Hepatic stellate cell (primary cell): ENCODE measurements around the gene FAM20C.

ENCODE experiments used
- DNase-seq: peaks from one replicate; pipeline ENCODE4 v3.0.0; 2011; ENCODE audit warnings: low spot score

FAM20C gene

GRCh38 chr7:245574-246295, 53.4 kb downstream of the FAM20C start:
- no peak for DNase-seq

- DNase-seq, result no peak
Observed at GRCh38 chr7:246451-246850, 54.1 kb downstream of the FAM20C start.

DNA sequence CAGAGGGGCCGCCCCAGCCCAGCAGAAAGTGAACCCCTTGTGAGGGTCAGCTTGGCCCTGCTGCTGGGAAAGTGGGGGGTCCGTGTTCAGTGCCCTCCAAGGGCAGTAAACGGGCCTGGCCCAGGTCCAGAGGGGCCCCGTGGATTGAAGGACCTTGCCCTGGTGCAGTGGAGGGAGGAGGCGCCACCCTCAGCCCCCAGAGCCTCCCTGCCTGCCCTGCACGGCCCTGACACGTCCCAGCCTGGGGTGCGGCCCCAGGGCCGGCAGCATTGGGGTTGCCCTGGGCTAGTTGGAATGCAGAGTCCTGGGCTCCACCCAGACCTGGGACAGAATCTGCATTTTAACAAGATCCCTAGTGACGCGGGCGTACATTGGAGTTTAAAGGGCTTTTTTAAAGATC, 54.8 kb downstream of the FAM20C start:
- DNase-seq, result no peak

DNA sequence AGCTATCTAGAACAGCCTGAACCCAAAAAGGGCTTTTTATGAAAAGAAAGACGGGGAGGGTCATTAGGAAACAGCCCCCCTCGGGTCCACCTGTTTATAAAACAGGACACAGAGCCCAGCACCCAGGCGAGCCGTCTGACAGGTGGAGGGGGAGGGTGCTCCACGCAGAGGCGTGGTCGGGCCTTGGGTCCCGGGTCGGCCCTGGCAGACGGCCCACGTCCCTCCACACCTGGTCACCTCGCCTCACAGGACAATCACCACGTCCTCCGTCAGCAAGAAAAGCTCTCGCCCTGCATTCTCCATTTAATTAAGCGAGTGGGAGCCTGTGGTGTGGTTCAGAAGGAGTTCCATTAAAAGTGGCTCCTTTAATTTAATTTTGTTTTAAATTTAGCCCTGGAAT, 55.3 kb downstream of the FAM20C start:
- DNase-seq, result no peak

DNA sequence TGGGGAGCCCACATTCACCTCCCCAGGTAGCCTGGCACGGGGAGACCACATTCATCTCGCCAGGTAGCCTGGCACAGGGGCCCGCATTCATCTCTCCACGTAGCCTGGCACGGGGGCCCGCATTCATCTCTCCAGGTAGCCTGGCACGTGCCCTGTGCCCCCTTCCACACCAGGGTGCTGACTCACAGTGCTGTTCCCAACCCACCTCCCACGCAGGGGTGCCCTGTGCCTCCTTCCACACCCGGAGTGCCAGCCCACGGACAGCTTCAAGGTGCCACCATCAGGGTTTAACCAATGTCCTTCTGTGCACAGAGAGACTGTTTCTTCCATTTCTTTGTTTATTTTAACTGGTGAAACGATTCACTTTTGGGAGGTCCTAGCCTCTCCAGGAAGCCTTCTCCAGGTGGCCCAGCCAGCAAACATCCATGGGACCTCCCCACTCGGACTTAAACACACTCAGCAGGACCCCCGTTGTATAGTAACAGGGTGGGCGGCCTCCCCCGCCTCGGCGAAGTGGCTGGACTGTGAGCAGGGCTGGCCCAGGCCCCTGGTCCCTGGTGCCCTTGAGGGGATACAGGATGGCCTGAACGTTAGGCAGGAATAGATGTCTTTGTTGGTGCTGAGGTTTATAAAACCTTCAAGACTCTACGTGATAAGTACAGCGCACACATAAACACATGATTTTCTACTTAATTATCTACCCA, 56.5 kb downstream of the FAM20C start:
- no peak for DNase-seq

DNA sequence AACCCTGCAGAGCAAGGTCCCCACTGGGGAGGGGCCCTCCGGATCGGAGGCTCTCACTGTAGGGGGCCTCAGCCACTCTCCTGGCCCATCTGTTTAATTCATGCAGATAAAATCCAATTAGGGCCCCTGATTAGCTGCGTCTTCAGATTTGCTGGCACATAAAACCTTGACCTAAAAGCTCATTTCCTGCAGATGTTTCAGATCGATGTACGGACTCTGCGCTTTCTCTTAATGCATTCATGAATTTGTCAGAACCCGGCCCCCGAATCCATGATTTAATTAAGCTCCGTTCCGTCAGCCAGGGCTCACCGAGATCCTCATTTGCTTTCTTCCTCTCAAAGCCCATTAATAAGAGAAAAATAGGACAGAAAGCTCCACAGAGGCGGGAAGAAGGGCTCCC, 57.6 kb downstream of the FAM20C start:
- no peak for DNase-seq

DNA sequence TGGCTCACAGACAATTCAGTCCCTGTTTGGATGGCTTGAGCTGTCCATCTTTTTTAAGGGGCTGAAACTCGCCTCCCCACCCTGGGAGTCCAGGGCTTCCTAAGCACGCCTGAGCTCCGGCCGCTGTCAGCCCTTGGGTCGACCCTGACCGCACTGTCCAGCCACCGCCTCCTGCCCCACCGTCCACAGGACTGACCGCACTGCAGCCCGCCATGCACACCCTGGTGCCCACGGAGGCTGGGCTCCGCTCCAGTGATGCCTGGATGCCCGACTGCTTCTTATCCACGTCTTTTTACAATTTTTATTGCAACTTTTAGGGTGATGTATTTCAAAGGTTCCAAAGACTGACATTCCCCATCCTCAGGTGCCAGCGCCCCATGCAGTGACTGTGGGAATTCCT, 58.2 kb downstream of the FAM20C start:
- no peak for DNase-seq

DNA sequence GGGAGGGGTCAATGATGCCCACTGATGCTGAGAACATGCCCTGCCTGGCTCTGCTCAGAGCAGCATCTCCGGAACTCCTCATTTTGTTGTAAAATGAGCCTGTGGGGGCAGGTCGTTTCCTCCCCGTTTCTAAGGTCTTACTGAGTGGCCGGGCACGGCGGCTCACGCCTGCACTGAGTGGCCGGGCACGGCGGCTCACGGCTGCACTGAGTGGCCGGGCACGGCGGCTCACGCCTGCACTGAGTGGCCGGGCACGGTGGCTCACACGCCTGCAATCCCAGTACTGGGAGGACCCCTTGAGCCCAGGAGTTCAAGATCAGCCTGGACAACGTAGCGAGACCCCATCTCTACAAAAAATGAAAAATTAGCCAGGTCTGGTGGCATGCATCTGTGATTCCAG, 58.6 kb downstream of the FAM20C start:
- no peak for DNase-seq

DNA sequence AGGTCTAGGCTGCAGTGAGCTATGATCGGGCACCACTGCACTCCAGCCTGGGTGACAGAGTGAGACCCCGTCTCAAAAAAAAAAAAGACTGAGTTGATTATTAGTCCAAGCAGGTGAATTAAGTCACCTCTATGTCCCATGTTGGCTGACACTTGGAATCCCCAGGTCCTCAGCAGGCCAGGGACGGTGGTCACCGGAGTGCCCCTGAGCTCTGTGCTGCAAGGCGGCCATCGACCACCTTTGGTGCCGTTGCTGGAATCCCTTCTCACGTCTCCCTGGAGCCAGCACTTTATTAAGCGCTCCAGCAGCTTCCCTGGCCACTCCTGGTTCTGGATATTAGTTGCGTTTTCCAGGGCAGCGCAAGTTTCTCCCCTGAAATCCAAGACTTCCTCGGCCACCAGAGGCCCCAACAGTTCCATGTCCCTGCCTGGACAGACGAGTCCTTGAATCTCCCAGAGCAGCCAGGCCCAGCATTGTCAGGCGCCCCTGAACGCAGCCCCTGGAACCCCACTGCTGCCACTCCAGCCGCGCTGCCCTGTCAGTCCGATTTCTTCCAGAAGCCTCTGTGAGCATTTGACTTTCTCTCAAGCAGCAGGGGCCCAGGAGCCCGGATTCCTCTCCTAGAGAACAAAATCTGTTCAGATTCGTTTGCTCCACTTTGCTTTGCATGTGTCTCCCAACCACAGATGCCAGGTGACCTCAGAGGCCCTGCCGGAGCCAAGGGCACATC, 59.2 kb downstream of the FAM20C start:
- DNase-seq, result no peak

DNA sequence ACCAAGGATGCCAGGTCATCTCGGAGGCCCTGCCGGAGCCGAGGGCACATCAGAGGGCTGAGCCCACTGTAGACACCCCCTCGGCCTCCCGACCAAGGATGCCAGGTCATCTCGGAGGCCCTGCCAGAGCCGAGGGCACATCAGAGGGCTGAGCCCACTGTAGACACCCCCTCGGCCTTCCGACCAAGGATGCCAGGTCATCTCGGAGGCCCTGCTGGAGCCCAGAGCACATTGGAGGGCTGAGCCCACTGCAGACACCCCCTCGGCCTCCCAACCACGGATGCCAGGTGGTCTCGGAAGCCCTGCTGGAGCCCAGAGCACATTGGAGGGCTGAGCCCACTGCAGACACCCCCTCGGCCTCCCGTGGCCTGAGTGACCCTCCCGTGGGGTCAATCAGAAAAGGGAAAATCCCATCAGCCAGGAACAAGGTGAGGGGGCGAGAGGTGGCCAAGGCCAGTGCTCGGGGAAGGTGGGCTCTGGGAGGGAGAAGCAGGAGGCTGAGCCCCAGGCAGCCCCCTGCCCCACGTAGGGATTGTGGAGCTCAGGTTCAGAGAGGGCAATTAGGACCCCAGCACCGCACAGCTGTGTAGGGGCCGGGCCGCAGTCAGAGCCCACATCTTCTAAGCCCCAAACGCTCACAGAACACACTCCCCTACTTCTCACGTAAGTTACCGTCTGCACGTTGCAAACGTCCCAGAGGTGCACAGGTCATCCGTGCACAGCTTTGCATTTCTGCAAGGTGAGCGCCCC, 60.0 kb downstream of the FAM20C start:
- no peak for DNase-seq

- no peak for DNase-seq
Observed at GRCh38 chr7:252981-253380, 60.6 kb downstream of the FAM20C start.

DNA sequence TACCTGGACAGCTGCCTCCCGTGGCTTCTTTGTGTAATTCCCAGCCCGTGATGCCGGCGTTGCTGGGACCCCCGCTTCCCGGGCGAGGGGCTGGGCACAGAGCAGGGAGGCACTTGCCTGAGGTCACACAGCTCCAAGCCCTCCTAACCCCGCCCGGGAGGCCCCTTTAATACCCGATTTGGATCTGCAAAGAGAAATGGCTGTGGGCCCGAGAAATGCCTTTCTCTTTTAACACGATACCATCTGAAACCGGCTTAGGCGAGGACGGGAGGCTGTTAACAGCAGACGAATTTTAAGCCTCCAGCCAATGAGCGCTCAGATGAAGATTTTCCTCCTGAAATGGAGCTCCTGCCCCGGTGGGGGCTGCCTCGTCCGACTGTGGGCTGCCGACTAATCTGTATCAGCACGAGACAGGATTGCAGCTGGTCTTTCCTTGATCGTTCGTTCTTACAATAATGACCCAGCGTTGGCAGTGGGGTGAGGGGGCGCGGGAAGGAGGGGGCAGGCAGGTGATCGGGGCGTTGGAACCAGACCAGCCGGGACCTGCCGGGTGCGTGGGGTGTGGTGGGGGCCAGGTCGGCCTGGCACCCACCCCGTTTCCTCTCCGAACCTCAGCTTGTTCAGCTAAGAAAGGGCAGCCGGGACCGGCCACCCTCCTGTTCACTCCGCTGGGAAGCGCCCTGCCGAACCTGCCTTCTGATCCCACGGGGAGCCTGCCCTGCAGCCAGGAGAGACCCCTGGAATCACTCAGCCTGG, 61.4 kb downstream of the FAM20C start:
- no peak for DNase-seq

DNA sequence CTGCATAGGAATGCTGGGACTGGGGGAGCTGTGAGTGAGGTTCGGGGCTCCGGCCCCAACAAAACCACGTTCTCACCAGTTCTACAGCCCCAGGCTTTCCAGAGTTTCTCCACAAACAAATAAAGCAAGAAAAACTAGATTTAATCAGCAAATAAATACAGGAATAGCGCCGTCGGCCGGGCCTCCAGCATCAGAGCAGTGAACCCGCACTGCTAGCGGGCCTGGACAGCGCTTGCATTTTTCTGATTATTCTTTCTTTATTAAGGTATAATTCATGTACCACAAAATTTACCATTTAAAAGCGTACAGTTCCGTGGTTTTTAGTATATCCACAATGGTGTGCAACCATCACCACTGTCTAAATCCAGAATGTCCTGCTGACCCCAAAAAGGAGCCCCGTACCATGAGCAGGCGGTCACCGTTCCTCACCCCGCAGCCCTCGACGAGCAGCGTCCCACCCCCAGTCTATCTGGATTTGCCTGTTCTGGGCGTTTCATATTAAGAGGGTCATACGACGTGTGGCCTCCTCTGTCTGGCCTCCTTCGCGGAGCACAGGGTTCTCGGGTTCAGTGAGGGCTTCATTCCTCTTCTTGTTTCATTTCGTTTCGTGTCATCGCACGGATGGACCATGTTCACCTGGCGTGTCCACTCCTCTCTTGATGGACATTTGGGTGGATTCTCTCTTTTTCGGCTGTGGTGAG, 62.1 kb downstream of the FAM20C start:
- no peak for DNase-seq

GRCh38 chr7:255038-255435, 62.7 kb downstream of the FAM20C start:
- DNase-seq, result no peak

DNA sequence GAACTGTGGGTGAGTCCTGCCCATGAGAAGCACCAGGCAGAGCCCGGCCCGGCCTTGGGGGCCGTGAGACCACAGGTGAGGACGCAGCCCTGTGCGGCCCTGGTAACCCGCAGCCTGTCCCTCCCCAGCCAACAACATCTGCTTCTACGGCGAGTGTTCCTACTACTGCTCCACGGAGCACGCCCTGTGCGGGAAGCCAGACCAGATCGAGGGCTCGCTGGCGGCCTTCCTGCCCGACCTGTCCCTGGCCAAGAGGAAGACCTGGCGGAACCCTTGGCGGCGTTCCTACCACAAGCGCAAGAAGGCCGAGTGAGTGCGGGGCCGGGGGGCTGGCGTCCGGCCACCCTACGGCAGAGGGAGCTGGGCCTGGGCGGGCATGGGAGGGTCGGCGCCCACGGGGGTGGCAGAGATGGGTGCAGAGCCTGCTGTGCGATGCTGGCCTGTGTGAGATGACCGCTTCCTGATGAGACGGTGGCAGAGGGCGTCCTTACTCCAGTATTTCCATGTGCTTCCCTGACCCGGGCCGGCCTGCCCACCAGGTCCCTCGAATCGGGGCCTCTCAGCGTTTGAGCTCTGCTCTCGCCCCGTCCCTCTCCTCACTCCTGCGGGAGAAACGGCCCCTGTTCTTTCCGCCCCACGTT, 63.5 kb downstream of the FAM20C start:
- DNase-seq, result no peak

DNA sequence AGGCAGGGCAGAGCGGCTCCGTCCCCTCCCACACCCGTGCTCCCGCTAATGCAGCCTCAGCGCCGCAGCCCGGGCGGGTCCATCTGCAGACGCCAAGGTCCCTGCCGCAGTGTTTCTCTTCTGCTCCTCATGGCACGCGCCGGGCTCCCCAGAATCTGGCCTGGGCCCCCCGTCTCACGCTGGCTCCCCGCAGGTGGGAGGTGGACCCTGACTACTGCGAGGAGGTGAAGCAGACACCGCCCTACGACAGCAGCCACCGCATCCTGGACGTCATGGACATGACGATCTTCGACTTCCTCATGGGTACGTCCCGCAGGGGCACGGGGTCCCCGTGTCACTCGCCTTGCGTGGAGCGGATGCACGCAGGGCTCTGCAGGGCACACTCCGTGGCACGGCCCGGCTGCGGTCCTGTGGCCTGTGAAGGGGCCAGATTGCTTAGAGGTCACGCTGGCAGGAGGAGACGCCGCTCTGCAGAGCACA, 64.1 kb downstream of the FAM20C start:
- DNase-seq, result no peak

GRCh38 chr7:256981-257646, 64.7 kb downstream of the FAM20C start:
- DNase-seq, result no peak

GRCh38 chr7:257647-257992, 65.2 kb downstream of the FAM20C start:
- DNase-seq, result no peak

GRCh38 chr7:258476-259190, 66.3 kb downstream of the FAM20C start:
- no peak for DNase-seq

DNA sequence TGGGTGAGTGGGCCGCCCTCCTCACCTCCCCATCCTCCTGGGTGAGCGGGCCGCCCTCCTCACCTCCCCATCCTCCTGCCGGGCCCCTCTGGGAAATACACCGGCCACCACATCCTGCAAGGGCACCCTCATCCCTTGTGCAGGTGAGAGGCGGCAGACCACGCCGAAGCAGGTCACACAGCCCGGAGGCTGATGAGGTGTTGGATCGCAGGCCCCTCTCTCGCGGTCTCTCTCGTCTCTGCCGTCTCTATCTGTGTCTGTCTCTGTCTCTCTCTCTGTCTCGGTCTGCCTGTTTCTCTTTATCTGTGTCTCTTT, 66.8 kb downstream of the FAM20C start:
- no peak for DNase-seq
